HG03565 (cell line): ENCODE data around the gene DTNB.

Source experiments
- ATAC-seq: cut with Tn5 transposase; IDR thresholded peaks from one replicate; pipeline ENCODE4 v1.9.1; 2021; ENCODE audit warnings: mild to moderate bottlenecking, moderate library complexity; ENCODE audit not compliant: unreplicated experiment

The DTNB gene

DNA sequence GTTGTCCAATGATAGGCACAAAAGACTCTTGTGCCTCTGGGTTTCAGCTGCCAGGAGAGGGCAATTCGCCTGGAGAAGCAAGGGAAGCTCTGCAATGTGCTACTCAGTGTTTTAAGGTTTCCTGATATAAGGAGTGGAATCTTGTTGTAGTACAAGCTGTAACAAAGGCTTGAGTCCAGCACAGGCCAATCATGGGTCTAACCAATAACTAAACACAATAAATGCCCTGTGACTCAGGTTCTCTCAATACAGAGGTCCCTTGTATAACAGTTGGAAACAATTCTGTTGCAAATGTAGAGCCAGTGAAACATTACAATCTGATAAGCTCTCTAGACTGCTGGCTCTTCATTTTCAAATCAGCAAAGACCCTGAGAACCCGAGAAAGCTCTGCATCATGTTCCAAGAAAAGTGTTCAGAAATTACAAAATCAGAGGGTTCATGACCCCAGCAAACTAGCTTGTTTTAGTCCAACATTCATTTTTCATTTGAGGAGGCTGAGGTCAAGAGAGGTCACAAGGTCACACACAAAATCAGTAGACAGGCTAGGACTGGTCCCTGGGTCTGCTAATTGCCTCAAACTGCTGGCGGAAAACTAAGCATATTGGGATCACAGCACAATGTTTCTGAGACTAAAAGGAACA lies 272.7 kb downstream of the DTNB start:
- no peak for ATAC-seq

DNA sequence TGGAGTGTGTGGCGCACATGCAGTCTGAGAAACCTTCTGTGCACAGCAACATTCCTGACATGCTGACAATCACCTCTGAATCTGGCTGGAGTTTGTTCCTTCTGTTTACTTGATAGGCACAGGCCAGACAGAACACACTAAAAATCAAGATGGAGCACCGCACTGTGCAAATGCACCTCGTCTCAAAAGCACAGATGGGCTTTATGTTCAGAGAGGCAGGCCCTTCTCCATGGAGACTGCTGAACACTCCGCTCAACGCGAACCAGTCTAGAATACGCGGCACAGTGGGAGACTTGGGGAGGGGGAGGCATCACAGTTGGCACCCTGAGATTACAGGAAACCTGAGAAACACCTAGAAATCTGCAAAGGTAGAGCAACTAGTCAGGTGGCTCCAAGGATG lies 273.2 kb downstream of the DTNB start:
- no peak for ATAC-seq

DNA sequence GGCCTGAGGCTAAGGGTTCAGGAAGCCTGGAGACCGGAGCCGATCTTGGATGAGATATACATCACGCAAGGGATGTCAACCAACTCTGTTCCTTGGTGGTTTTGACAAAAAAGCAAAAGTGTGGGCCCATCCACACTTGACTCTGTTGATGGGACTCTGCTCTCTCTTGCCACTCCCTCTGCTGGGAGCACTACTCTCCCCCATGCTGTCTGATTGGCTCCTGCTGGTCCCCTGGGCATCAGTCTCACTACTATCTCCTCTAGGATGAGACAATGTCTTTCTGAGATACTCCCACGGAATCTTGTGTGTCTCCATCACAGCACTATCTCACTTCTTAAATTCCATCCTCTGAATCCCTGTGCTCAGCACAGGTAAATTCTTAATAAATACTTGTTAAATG lies 274.8 kb downstream of the DTNB start:
- no peak for ATAC-seq

DNA sequence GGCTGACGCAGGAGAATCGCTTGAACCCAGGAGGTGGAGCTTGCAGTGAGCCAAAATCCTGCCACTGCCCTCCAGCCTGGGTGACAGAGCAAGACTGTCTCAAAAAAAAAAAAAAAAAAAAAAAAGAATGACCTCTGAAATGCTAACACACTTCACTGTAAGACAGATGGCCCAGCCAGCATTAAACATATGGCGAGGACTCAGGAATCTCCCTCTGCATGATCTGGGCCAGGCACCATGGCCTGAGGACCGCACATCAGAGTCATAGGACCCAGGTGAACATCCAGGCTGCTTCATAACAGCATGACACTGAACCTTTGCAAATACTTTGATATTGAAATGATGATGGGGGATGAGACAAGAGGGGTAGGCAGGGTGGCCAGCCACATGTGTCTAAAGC lies 275.6 kb downstream of the DTNB start:
- ATAC-seq: no peak

DNA sequence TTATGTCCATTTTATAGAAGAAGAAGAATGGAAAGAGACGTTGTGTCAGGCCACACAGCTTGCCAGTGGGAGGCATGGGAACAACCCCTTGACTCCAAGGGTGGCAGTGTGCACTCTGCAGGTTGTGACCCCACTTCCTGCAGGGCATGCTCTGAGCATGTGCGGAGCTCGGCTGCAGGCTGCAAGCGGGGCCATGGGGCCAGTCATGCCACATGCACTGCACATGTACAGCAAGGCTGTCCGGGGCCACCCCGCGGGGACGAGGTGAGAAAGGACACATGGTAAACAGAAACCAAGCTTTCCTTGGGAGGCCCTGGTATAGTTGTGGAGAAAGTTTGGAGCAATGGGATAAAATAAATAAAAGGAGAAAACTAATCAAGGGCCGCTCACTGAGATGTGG lies 284.2 kb downstream of the DTNB start:
- no peak for ATAC-seq

DNA sequence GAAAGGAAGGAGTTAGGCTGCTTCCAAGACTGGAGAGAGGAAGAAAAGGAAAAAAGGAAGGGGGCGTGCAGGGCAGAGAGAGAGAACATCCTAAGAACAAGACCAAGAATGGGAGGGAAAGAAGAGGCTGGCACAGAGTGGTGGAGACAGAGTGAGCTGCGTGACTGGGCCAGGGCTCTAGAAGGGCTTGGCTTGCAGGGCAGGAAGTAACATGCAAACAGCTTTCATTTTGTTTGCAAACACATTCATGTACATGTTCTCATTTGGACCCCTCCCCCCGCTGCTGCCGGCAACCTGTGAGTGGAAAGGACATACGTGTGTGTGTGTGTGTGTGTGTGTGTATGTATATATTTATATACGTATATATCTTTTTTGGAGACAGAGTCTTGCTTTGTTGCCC lies 284.9 kb downstream of the DTNB start:
- ATAC-seq: no peak

DNA sequence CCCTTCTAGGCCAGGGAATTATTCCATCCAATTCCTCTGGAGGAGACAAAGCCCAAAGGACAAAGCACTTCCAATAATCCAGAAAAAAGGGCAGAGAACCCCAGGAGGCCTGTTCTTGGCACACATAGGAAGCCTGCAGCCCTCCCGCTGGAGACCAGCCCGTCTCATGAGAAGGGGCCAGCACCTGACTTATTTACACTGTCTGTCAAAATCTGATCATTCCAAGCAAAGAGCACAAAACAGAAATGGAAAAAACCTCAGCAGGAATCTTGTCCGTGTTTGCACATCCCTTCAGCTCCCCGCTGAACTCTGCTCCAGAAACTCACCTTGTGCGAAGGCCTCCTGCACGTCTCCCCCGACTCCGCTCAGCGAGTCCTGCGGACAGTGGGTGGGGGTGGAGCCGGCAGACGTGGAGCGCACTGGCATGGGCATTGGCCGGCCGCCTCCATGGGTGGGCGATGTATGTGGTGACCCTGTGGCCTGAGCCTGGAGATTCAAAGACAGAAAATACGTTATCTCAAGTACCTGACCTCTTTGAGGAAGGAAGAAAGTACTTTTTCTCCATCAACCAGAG lies 285.4 kb downstream of the DTNB start:
- no peak for ATAC-seq

DNA sequence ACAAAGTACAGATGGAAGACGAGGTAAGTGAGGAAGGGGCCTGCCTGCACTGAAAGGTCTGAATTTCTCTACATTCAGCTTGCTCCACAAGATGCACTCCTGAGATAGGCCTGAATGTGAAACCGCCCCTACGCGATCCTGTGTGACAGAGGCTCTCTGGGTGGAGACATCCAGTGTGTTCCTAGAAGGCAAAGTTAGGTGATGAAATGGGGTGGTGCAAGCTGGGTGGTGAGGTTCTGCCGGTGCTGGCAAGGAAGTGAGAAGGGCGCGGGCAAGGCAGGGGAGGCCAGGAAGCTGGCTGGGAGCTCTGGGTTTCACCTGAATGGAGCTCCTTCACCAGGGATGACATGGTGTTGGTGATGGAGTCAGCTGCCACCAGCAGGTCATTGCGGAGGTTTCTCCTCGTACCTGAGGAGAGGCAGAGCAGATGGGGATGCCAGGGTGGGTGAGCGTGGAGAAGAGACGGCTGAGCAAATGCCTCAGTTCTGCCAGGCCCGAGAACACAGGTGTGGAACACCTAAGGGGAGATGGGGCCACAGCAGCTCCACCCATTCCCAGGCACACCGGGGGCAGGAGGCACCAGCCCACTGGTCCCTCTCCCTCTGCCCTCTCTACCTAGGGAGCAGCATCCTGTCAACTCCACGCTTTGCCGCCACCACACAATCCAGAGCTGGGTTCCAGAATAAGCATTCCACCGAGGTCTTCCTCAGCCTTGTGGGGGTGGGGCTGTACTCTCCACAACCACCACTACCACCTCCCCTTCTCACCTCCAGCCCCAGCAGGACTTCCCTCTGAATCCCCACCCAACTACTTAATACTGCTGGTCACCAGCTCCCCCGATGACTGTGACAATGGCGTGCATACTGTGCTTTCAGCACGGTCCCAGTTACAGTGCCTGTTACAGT lies 286.2 kb downstream of the DTNB start:
- ATAC-seq: no peak

DNA sequence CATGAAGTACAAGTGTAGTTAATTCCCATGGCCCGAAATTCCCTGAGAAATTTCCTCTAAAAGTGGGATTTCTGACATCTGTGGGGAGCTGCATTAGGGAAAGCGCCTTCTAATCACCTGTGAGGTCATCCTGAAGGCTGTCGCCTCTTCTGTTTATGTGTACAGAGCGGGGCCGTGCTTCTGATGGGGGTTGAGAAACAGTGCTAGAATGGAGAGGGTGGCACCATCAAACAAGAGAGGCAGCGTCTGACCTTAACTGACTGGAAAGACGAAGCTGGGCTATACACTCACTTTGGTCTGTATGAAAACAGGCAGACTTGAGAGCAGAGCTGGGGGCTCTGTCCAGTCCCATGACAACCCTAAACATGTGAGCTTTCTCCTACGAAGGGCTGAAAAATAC lies 287.5 kb downstream of the DTNB start:
- no peak for ATAC-seq

DNA sequence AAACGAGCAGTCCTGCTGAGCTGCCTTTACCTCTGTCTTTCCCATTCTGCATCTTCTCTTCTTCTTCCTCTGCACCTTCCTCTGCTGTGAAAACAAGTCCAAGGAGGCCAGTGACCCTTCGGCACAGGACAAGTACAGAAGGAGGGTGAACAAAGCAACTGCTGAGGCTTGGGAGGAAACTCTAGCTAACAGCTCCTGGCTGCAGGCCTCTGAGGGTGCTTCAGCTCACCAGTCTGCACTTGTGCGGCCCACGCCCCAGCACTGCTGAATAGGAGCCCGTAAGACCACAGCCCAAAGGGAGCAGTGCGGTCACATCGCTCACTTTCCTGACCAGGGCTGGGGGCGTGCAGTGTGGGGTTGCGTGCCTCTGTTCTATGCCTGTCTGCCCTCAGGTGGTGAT lies 289.6 kb downstream of the DTNB start:
- no peak for ATAC-seq

DNA sequence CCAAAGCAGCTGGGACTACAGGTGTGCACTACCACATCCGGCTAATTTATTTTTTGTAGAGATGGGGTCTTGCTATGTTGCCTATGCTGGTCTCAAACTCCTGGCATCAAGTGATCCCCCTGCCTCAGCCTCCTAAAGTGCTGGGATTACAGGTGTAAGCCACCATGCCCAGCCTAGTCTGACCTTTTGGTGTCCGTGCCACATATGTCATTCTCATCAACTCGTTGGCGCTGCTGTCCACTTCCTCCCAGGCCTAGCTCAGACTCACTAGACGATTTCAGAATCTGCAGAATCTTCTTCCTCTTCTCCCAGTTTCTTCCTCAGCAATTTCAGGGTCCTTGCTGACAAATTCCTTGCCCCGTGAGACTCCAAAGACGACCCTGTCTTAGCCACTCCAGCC lies 291.9 kb downstream of the DTNB start:
- ATAC-seq: no peak

DNA sequence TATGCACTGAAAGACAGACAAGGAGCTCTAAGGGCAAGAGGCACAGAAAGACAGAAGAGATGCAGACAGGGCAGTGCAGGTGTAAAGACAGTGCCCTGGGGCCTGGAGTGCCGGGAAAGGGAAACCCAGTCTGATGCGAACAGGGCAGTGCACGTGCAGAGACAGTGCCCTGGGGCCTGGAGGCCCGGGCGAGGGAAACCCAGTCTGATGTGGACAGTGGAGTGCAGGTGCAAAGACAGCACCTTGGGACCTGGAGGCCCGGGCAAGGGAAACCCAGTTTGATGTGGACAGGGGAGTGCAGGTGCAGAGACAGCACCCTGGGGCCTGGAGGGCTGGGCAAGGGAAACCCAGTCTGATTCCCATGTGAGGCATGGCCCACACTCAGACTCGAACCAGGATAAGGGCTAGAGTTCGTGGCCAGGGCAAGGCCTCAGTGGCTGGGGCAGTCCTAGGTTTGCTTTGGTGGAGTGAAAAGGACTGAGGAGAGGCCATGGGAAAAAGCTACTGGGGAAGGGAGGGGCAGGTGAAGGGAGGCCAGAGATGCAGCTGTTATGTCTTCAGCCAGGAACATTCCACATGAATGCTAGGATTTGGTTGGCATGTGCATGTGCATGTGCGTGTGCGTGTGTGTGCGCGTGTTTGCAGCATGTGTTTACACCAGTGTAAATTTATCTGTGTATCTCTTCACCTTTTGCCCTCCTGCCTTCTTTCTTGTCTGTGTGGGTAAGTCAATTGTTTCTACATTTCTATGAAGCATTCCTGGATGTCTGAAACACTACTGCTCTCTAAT lies 292.6 kb downstream of the DTNB start:
- ATAC-seq: no peak

DNA sequence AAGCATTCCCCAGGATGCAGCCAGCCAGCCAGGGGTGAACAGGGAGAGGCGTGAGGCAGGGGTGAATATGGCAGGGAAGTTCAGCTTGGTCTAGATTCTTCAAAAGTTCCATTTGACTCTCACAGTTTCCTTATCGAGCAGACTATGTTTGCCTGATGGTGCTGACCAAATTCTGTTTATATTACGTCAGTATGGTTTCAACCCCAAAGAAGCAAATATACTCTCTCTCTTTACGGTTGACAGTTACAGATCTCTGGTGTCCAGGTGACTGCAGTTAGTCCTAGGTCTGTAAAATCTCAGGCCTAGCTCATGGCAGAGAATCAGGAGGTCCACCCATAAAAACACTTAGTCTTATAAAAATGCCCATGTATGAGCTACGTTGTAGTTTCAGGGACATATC lies 293.4 kb downstream of the DTNB start:
- no peak for ATAC-seq

DNA sequence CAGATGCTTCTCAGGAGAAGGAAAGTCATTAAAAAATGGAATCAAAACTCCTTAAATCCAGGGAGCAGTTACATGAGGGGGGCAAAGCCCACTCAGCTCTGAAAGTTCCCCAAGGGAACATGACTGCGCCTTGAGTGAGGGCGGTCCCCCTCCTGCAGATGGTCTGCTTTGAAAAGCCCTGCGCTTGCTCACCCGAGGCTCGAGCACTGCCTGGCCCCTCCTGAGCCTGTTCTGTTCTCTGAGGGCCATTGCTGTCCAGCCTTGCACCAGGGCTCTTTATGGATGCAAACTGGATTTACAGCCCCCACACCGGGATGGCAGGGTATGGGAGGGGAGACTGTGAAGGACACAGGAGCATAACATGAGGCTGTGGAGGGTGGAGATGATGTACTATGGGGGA lies 293.8 kb downstream of the DTNB start:
- ATAC-seq: no peak

DNA sequence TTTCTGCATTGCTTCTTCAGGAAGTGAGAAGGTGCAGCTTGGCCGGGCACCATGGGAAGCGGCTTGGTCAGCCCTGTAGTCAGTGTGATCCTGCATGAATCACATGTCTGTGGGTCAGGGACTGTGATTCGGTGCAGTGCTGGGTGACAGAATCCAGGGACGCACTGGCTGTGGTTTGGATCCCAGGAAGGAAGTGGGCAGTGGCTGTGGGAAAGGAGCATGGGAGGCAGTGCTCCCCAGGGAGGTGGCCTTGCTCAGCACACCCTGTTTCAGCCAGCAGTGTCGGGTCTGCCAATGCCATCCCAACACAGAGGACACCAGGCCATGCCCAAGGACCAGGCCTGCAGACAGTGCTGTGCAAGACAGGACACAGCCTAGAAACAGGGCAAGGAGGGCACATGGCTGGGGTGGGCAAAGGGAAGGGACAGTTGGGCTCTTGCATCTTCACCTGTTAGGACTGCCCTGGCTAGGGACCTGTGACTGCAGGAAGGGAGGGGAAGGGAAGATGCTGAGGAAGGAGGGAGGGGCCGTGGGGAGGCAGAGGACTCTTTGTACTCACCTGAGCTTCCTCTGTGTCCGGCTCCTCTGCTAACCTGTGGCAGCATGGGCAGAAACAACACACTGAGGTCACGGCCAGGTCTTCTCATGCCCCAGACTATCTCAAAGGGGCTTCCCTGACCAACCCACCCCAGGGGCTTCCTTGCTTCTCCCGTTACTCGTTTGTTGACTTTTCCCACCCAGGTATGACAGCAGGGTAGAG lies 294.5 kb downstream of the DTNB start:
- ATAC-seq: no peak

DNA sequence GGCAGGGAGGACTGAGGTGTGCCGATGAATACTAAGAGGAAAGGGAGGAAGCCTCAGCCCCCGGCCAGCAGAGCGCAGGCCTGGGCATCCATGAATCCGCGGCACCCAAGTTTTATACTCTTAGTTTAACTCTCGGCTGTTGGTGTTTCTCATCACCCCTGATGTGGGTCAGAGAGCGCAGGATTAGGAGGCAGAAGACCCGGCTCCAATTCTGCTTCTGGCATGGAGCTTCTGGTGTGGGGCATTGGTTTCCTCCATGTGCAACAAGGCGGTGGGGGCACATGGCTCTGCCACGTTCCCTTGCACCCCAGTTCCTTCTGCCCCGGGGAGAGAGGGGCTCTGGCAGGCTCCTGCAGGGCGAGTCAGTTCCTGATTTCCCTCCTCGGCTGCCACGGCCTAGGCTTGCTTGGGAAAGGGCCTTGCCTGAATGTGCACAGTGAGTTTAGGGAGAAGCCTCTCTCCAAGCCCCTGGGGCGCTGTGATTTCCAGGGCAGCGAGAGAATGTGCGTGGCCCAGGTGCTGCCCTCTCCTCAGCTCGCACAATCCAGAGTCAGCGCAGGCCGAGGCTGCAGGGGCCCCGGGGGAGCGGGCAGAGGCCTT lies 295.5 kb downstream of the DTNB start:
- ATAC-seq: no peak

DNA sequence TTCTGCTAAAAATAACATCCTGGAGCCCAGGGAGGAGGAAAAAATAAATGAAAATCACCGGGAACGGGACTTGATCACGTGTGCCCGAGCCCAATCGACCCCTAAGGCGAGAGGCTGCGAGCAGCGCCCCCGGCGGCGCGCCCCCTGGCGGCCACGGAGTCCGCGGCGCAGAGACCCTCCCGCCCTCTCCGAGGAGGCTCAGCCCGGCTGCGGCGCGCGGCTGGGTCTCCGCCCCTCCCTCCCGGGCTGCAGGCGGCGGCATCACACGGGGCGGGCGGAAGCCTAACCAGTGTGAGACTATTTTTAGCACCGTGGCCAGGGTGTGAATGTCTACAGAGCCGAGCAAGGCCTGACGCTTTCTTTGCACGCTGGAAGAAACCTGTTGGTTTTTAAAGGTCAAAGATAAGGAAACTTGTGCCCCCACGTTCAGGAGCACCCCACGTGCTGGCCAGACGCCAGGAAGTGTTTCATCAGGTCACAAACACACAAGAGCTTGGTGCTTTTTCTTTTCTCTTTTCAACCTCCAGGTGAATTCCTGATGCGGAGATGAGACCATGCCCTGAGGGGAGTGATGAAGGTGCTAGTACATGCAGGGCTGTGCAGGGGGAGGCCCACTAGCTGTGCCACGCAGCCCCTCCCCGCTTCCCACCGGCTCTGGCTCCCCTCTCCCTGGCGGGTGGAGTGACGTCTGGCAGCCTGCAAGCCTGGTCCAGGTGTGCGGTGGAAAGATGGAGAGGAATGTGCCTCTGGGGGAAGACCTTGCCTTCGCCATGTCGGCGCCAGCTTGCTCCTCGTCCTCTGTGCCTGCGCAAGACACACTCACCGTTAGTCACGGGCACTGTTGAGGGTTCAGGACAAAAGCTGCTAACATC lies 296.4 kb downstream of the DTNB start:
- peak; percentile 86 for ATAC-seq

DNA sequence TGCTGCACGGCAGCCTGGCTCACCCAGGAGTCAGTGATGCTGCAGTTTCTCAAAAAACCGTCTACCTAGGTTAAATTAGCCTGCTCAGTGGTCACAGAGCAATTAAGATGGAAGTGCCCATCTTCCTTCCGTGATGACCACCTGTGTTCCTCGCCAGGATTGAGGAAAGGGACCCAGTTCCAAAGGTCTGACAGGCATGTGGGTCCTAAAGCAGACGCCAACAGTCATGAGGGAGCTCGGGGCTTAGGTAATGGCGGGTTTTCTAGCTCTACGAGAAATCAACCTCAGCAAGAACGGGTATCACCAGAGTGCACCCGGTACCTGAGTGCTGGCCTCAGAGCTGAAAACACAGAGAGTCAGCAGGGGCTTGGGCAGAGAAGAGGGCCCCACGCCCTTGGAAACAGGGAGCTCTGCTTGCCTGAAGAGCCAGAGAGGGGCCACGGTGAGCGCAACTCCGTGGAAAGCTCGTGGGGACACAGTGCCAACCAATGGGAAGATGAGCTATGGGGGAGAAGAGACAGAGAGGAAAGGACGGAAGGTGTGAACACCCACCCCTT lies 297.3 kb downstream of the DTNB start:
- no peak for ATAC-seq

DNA sequence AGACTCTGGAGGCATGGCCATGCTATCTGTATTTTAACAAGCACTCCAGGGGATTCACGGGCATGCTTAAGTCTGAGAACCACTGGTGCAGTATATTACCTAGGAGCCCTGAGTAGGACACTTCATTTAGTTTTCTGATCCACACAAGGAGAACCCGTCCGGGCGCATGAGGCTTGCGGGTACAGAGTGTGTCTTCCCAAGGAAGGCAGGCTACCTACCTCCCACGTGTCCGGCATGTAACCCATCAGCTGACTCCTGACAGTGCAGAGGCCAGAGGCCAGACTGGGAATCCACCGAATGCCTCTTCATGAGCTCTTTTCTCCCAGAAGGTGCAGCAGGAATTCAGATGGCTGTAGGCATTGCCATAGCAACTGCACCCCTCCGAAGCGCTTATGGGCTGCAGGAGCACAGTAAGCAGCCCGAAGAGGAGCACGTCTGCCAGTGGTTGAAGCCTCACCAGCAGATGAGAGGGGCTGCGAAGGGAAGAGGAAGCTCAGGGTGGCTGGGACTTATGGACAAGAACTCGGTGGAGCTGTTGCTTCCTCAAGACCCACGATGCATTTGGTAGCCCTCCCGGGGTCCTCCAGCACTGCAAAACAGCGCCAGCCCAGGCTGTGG lies 297.9 kb downstream of the DTNB start:
- ATAC-seq: no peak
